ENCODE results near the gene NOTUM.

GRCh38 chr17:81927653-81928543 is 33.1 kb downstream of the NOTUM start, which contains the start of gene MAFG:
- TF ChIP-seq ZNF274 (IDR thresholded peaks at IDR 0.05; ENCODE audit: low read depth, low read length) (no peak), SUZ12 (IDR thresholded peaks at IDR 0.05; ENCODE audit: extremely low read depth, insufficient read depth, insufficient read length) (no peak), YY1 (IDR thresholded peaks at IDR 0.05; ENCODE audit: insufficient read depth, insufficient read length) (no peak)

Measured in NT2/D1 (cell line).